Activated CD8-positive, alpha-beta memory T cell treated with anti-CD3 and anti-CD28 coated beads, Interleukin-2, amount 10 ng/mL, durations not matched to agents 7 days and 5 days (primary cell): ENCODE measurements around the gene DUSP15. TPM values are rescaled to one million over a fixed set of nuclear protein-coding genes. Genes with fewer than 3 reads are reported as not detected.
A peak's percentile ranks its signal among the peaks of the same experiment; 100 is the strongest.
"Not testable (repeated sequence)": the region's sequence is repeated elsewhere in the genome, so short reads cannot be mapped to it uniquely, and the experiment has no call there.

Experiments
- ATAC-seq: fragments of 150-1000 bp; cut with Tn5 transposase; one replicate; pipeline ENCODE4 v1.10.0; 2021; ENCODE audit warnings: moderate library complexity
- CTCF ChIA-PET: fragments of 350-600 bp; sonication (Branson Sonifier 250); formaldehyde crosslinking; loops from one replicate; lab custom pipeline; 2021; ENCODE audit warnings: antibody characterized with exemption; lab: Charles Lee
- DNase-seq: peaks from one replicate; pipeline ENCODE4 v3.0.0-alpha.2; 2020
- H3K27ac Mint-ChIP-seq: one replicate; pipeline ENCODE4 v1.8.0; 2021; ENCODE audit warnings: mild to moderate bottlenecking, mixed read lengths
- H3K27me3 Mint-ChIP-seq: one replicate; pipeline ENCODE4 v1.8.0; 2021; ENCODE audit warnings: mixed read lengths
- H3K36me3 Mint-ChIP-seq: one replicate; pipeline ENCODE4 v1.8.0; 2021; ENCODE audit warnings: mild to moderate bottlenecking, mixed read lengths
- H3K4me1 Mint-ChIP-seq: one replicate; pipeline ENCODE4 v1.8.0; 2021; ENCODE audit warnings: mixed read lengths
- H3K4me3 Mint-ChIP-seq: one replicate; pipeline ENCODE4 v1.8.0; 2021; ENCODE audit warnings: mild to moderate bottlenecking, moderate library complexity, mixed read lengths
- H3K9me3 Mint-ChIP-seq: one replicate; pipeline ENCODE4 v1.8.0; 2022; ENCODE audit warnings: low read depth, mixed read lengths
- total RNA-seq, 2 experiments: library from RNA; stranded (reverse); gene quantifications; one replicate each; pipeline ENCODE4 v1.2.3, GENCODE V29; 2021

DUSP15 gene
- not detected for total RNA-seq

GRCh38 chr20:31869942-31870725 is at the start of gene DUSP15, which contains the start of gene TTLL9:
Gene DUSP15 (minus strand): TSS chr20:31870527. CDS start chr20:31870337, 190 bp downstream.
Gene TTLL9 (plus strand): TSS chr20:31870634. CDS start chr20:31871127, 493 bp downstream.
- Mint-ChIP-seq H3K9me3 (no peaks in the 10 kb centered on the region), H3K4me3 (peak within 1 kb of the TSS; percentile 58), H3K27ac (no peak within 1 kb of the TSS), H3K36me3 (peaks cover 3% of the 10 kb centered on the region), H3K4me1 (peaks cover 11% of the 10 kb centered on the region), H3K27me3 (peaks cover 58% of the 10 kb centered on the region)
- no peak for DNase-seq
- ATAC-seq = peak; percentile 54
- CTCF ChIA-PET = interaction anchor here (0.6 to 1.7 kb wide), 2 partner anchors 11 to 1907 kb away, joined by 3 read pairs; no protein-coding TSS in a partner anchor

GRCh38 chr20:31919410-31920155 is 49.3 kb upstream of the DUSP15 start:
- Mint-ChIP-seq H3K9me3 (no peaks in the 10 kb centered on the region), H3K4me1 (no peaks in the 10 kb centered on the region), H3K27me3 (peaks cover 19% of the 10 kb centered on the region), H3K27ac (no peak overlapping the region), H3K4me3 (no peak overlapping the region), H3K36me3 (no peaks in the 10 kb centered on the region)
- no peak for ATAC-seq
- CTCF ChIA-PET = interaction anchor here (1.0 to 1.2 kb wide), 2 partner anchors 16 to 67 kb away, joined by 3 to 6 read pairs; no protein-coding TSS in a partner anchor
- no peak for DNase-seq

GRCh38 chr20:31918466-31919105 is 48.3 kb upstream of the DUSP15 start:
- no peak for ATAC-seq
- Mint-ChIP-seq H3K36me3 (no peaks in the 10 kb centered on the region), H3K4me1 (no peaks in the 10 kb centered on the region), H3K27me3 (peaks cover 19% of the 10 kb centered on the region), H3K9me3 (no peaks in the 10 kb centered on the region), H3K4me3 (no peak overlapping the region), H3K27ac (no peak overlapping the region)
- no peak for DNase-seq
- CTCF ChIA-PET = interaction anchor here (0.6 to 1.2 kb wide), 3 partner anchors 15 to 168 kb away, joined by 3 to 4 read pairs (median 3); no protein-coding TSS in a partner anchor

GRCh38 chr20:31917962-31918412 is 47.7 kb upstream of the DUSP15 start:
- H3K27me3 Mint-ChIP-seq = peaks cover 19% of the 10 kb centered on the region
- H3K4me1 Mint-ChIP-seq, H3K36me3 Mint-ChIP-seq, ATAC-seq, H3K4me3 Mint-ChIP-seq, H3K9me3 Mint-ChIP-seq, DNase-seq, H3K27ac Mint-ChIP-seq: not testable (repeated sequence)
- CTCF ChIA-PET = interaction anchor here (0.6 kb wide), 1 partner anchor 169 kb away, joined by 4 read pairs; no protein-coding TSS in a partner anchor

GRCh38 chr20:31916708-31917107 is 46.4 kb upstream of the DUSP15 start:
- Mint-ChIP-seq H3K27me3 (peaks cover 19% of the 10 kb centered on the region), H3K36me3 (no peaks in the 10 kb centered on the region), H3K27ac (no peak overlapping the region), H3K9me3 (no peaks in the 10 kb centered on the region), H3K4me3 (no peak overlapping the region), H3K4me1 (no peaks in the 10 kb centered on the region)
- CTCF ChIA-PET = interaction anchor here (1.0 kb wide), 1 partner anchor 64 kb away, joined by 4 read pairs; no protein-coding TSS in a partner anchor
- no peak for DNase-seq
- no peak for ATAC-seq

- no peaks in the 10 kb centered on the region for H3K36me3 Mint-ChIP-seq
- H3K27me3 Mint-ChIP-seq = peaks cover 19% of the 10 kb centered on the region
- no peak overlapping the region for H3K27ac Mint-ChIP-seq
- no peak for ATAC-seq
- CTCF ChIA-PET = interaction anchor here (1.0 kb wide), 1 partner anchor 63 kb away, joined by 4 read pairs; no protein-coding TSS in a partner anchor
- no peaks in the 10 kb centered on the region for H3K9me3 Mint-ChIP-seq
- no peak for DNase-seq
- no peak overlapping the region for H3K4me3 Mint-ChIP-seq
- H3K4me1 Mint-ChIP-seq = no peaks in the 10 kb centered on the region
Observed at GRCh38 chr20:31915491-31916280, 45.4 kb upstream of the DUSP15 start.

GRCh38 chr20:31914170-31914569 is 43.8 kb upstream of the DUSP15 start:
- DNase-seq (no peak), ATAC-seq (no peak)
- Mint-ChIP-seq H3K4me1 (no peaks in the 10 kb centered on the region), H3K27me3 (peaks cover 16% of the 10 kb centered on the region), H3K4me3 (no peak overlapping the region), H3K36me3 (no peaks in the 10 kb centered on the region), H3K9me3 (no peaks in the 10 kb centered on the region), H3K27ac (no peak overlapping the region)
- CTCF ChIA-PET = no interaction called here

- H3K27ac Mint-ChIP-seq = no peak overlapping the region
Observed at GRCh38 chr20:31913431-31914157, 43.3 kb upstream of the DUSP15 start.

GRCh38 chr20:31910071-31910803 is 39.9 kb upstream of the DUSP15 start:
- Mint-ChIP-seq H3K36me3 (no peaks in the 10 kb centered on the region), H3K27ac (no peak overlapping the region), H3K9me3 (no peaks in the 10 kb centered on the region), H3K4me1 (no peaks in the 10 kb centered on the region), H3K27me3 (no peaks in the 10 kb centered on the region), H3K4me3 (no peak overlapping the region)
- CTCF ChIA-PET = no interaction called here
- ATAC-seq (no peak), DNase-seq (no peak)

More at GRCh38 chr20:31913431-31914157, 43.3 kb upstream of the DUSP15 start:
- ATAC-seq (no peak), DNase-seq (no peak)
- H3K4me3 Mint-ChIP-seq = no peak overlapping the region
- H3K9me3 Mint-ChIP-seq = no peaks in the 10 kb centered on the region
- H3K36me3 Mint-ChIP-seq = no peaks in the 10 kb centered on the region
- CTCF ChIA-PET = no interaction called here
- no peaks in the 10 kb centered on the region for H3K4me1 Mint-ChIP-seq
- H3K27me3 Mint-ChIP-seq = peaks cover 10% of the 10 kb centered on the region

- CTCF ChIA-PET = interaction anchor here (1.1 kb wide), 1 partner anchor 86 kb away, joined by 4 read pairs; no protein-coding TSS in a partner anchor
- Mint-ChIP-seq H3K4me1 (no peaks in the 10 kb centered on the region), H3K27ac (no peak overlapping the region), H3K9me3 (no peaks in the 10 kb centered on the region), H3K4me3 (no peak overlapping the region), H3K36me3 (no peaks in the 10 kb centered on the region), H3K27me3 (peaks cover 3% of the 10 kb centered on the region)
- DNase-seq (no peak), ATAC-seq (no peak)
Observed at GRCh38 chr20:31909253-31910070, 39.1 kb upstream of the DUSP15 start.

GRCh38 chr20:31908424-31908823 is 38.1 kb upstream of the DUSP15 start:
- no peaks in the 10 kb centered on the region for H3K9me3 Mint-ChIP-seq
- no peak overlapping the region for H3K4me3 Mint-ChIP-seq
- H3K36me3 Mint-ChIP-seq = no peaks in the 10 kb centered on the region
- H3K27me3 Mint-ChIP-seq = peaks cover 7% of the 10 kb centered on the region
- ATAC-seq = no peak
- no peaks in the 10 kb centered on the region for H3K4me1 Mint-ChIP-seq
- no peak overlapping the region for H3K27ac Mint-ChIP-seq
- DNase-seq = no peak
- CTCF ChIA-PET = interaction anchor here (1.1 kb wide), 1 partner anchor 85 kb away, joined by 4 read pairs; no protein-coding TSS in a partner anchor
